GM18868 (cell line): ENCODE measurements around the gene ULK4.
"Not testable (repeated sequence)": the region's sequence is repeated elsewhere in the genome, so short reads cannot be mapped to it uniquely, and the experiment has no call there.

ENCODE experiments used
- ATAC-seq: cut with Tn5 transposase; IDR thresholded peaks from one replicate; pipeline ENCODE4 v1.9.1; 2021; ENCODE audit warnings: mild to moderate bottlenecking, moderate library complexity; ENCODE audit not compliant: unreplicated experiment

The ULK4 gene

GRCh38 chr3:41961751-41962679, at the start of gene ULK4:
ULK4 (minus strand) TSS chr3:41962103; CDS start chr3:41954759, 7,344 bp downstream.
- peak; percentile 93 for ATAC-seq

GRCh38 chr3:42010530-42010929, 48.6 kb upstream of the ULK4 start:
- ATAC-seq = no peak

GRCh38 chr3:42009456-42009855, 47.6 kb upstream of the ULK4 start:
- ATAC-seq = no peak

- ATAC-seq = no peak
Measured at GRCh38 chr3:42007785-42008184, 45.9 kb upstream of the ULK4 start.

- ATAC-seq = no peak
Measured at GRCh38 chr3:42005401-42005800, 43.5 kb upstream of the ULK4 start.

GRCh38 chr3:42002790-42003189, 40.9 kb upstream of the ULK4 start:
- ATAC-seq = no peak

GRCh38 chr3:42001777-42002176, 39.9 kb upstream of the ULK4 start:
- no peak for ATAC-seq

- ATAC-seq = no peak
Measured at GRCh38 chr3:41999909-42000308, 38.0 kb upstream of the ULK4 start.

GRCh38 chr3:41997702-41998550, 36.0 kb upstream of the ULK4 start:
- no peak for ATAC-seq

- no peak for ATAC-seq
Measured at GRCh38 chr3:41991437-41991836, 29.5 kb upstream of the ULK4 start.

GRCh38 chr3:41989518-41989917, 27.6 kb upstream of the ULK4 start:
- no peak for ATAC-seq

GRCh38 chr3:41987627-41988026, 25.7 kb upstream of the ULK4 start:
- no peak for ATAC-seq

- ATAC-seq = no peak
Measured at GRCh38 chr3:41986561-41986960, 24.7 kb upstream of the ULK4 start.

GRCh38 chr3:41985018-41985417, 23.1 kb upstream of the ULK4 start:
- ATAC-seq = no peak

- ATAC-seq = not testable (repeated sequence)
Measured at GRCh38 chr3:41983091-41983490, 21.2 kb upstream of the ULK4 start.

GRCh38 chr3:41977401-41977800, 15.5 kb upstream of the ULK4 start:
- not testable (repeated sequence) for ATAC-seq

- no peak for ATAC-seq
Measured at GRCh38 chr3:41975416-41976103, 13.7 kb upstream of the ULK4 start.

GRCh38 chr3:41974223-41974622, 12.3 kb upstream of the ULK4 start:
- no peak for ATAC-seq

GRCh38 chr3:41972802-41973201, 10.9 kb upstream of the ULK4 start:
- no peak for ATAC-seq

GRCh38 chr3:41966206-41966605, 4.3 kb upstream of the ULK4 start:
- ATAC-seq = no peak

- no peak for ATAC-seq
Measured at GRCh38 chr3:41963823-41964222, 1.9 kb upstream of the ULK4 start.
